ENCODE results near the gene ARHGAP10. TPM values are rescaled to one million over a fixed set of nuclear protein-coding genes. Genes with fewer than 3 reads are reported as not detected.

ARHGAP10 gene
- total RNA-seq, 2 experiments from 2014 or later, result 7.1 to 8.0 TPM

- Mint-ChIP-seq H3K9me3 (no peaks in the 10 kb centered on the region), H3K4me1 (ENCODE audit: low read depth) (peaks cover 17% of the 10 kb centered on the region), H3K36me3 (peaks cover 14% of the 10 kb centered on the region), H3K27ac (no peak overlapping the region), H3K27me3 (no peaks in the 10 kb centered on the region), H3K4me3 (no peak overlapping the region)
- intact Hi-C loops (cut with micrococcal nuclease), result no loop called here
- POLR2A ChIA-PET, result no interaction called here
- no peak for DNase-seq
- CTCF ChIA-PET, result no interaction called here
These were observed 385.1 kb downstream of the ARHGAP10 start for GRCh38 chr4:148116969-148117368.

DNA sequence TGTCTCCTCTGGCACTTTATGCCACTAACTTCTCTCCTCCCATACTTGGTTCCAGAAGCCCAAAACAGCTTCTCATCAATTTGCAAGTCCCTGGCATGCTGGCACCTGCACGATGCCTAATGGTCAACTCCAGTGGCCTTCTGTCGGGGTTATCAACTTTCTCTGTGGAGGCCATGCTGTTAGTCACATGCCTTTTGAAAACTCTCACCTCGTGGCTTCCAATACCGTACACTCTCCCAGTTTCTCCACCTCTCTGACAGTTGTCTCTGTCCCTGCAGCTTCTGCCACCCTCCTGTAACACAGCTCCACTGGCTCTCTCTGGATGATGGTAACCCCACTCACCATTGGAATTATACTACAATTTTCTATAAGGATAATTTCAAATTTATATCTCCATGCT is 386.3 kb downstream of the ARHGAP10 start:
- Mint-ChIP-seq H3K4me1 (ENCODE audit: low read depth) (peaks cover 9% of the 10 kb centered on the region), H3K27me3 (no peaks in the 10 kb centered on the region), H3K4me3 (no peak overlapping the region), H3K9me3 (peaks cover 2% of the 10 kb centered on the region), H3K36me3 (peaks cover 21% of the 10 kb centered on the region), H3K27ac (no peak overlapping the region)
- POLR2A ChIA-PET, result no interaction called here
- CTCF ChIA-PET, result no interaction called here
- intact Hi-C loops (cut with micrococcal nuclease), result no loop called here
- DNase-seq, result no peak

DNA sequence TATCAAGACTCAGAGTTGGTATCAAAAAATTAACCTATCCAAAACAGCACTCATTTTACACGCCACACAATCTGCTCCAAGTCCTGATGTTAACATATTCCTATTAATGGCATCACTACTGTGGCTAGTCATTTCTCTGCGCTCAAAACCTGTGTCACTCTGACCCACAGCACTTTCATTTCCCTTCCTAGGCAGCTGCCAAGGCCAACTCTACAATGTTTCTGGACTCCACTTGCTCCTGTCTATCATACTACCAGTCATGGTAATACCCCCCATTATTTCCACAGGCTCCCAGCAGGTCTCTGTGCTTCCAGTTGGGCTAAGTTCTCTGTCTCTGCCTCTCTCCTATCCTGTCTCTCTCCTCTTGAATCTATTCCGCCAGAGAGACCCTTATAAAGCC is 386.7 kb downstream of the ARHGAP10 start:
- CTCF ChIA-PET, result no interaction called here
- intact Hi-C loops (cut with micrococcal nuclease), result no loop called here
- H3K9me3 Mint-ChIP-seq, result peaks cover 7% of the 10 kb centered on the region
- H3K4me3 Mint-ChIP-seq, result no peak overlapping the region
- no peak overlapping the region for H3K27ac Mint-ChIP-seq
- no peaks in the 10 kb centered on the region for H3K27me3 Mint-ChIP-seq
- no peak for DNase-seq
- POLR2A ChIA-PET, result no interaction called here
- H3K4me1 Mint-ChIP-seq (ENCODE audit: low read depth), result peaks cover 7% of the 10 kb centered on the region
- peaks cover 24% of the 10 kb centered on the region for H3K36me3 Mint-ChIP-seq

- no peak for DNase-seq
- POLR2A ChIA-PET, result no interaction called here
- Mint-ChIP-seq H3K27me3 (no peaks in the 10 kb centered on the region), H3K9me3 (peaks cover 20% of the 10 kb centered on the region), H3K4me1 (ENCODE audit: low read depth) (peaks cover 7% of the 10 kb centered on the region), H3K4me3 (no peak overlapping the region), H3K27ac (no peak overlapping the region), H3K36me3 (peaks cover 27% of the 10 kb centered on the region)
- CTCF ChIA-PET, result no interaction called here
- intact Hi-C loops (cut with micrococcal nuclease), result no loop called here
These were observed 388.3 kb downstream of the ARHGAP10 start for GRCh38 chr4:148120216-148120615.

Small RNA genes lying within 50 kb of the gene (microRNA-seq; reads per million reads assigned to microRNA genes)
- not detected for gene MIR4799 (ENCODE audit: borderline microRNAs expressed, borderline number of aligned reads, borderline replicate concordance)

Other genes with a start within 250 kb of the ARHGAP10 start
- gene TMEM184C, start 114.7 kb upstream of the ARHGAP10 start, total RNA-seq, result 10 to 100 TPM; 15.5 to 15.7 TPM
- gene PRMT9, start 47.9 kb upstream of the ARHGAP10 start, total RNA-seq, result 1 to 10 TPM; 7.9 to 8.3 TPM